Muscle of arm (tissue), 14 donors: Measurements from ENCODE around the gene ZNF319. TPM values are rescaled to one million over a fixed set of nuclear protein-coding genes. Genes with fewer than 3 reads are reported as not detected.

Source experiments
- DNase-seq: peaks from one replicate; pipeline ENCODE4 v3.0.0-alpha.2; 2013
- long read RNA-seq, 11 donors: transcript quantifications; one replicate each; lab custom pipeline, GENCODE V29; 2026
- polyA plus RNA-seq, 12 donors: library from polyadenylated mRNA; unstranded; fragments of 120-200 nt; gene quantifications; one replicate each; pipeline ENCODE4 v1.2.1, GENCODE V29; 2013; ENCODE audit not compliant: insufficient read length in 12 of 12

ZNF319 gene
- 10 to 100 TPM in 1 of 12 donors, 1 to 10 TPM in 10, not detected in 1; 5.0 to 11.7 (median 6.3) TPM for polyA plus RNA-seq
- long read RNA-seq, donor 1, result 0 reads
- long read RNA-seq, donor 2, full-length matches to known transcripts, result 3 of 3 reads
- long read RNA-seq, donor 2, partial matches to known transcripts, result 0 of 3 reads
- long read RNA-seq, donor 2, other reads (novel, unspliced or antisense), result 0 of 3 reads
- long read RNA-seq, donor 3, full-length matches to known transcripts, result 3 of 3 reads
- long read RNA-seq, donor 3, partial matches to known transcripts, result 0 of 3 reads
- long read RNA-seq, donor 3, other reads (novel, unspliced or antisense), result 0 of 3 reads
- long read RNA-seq, donor 4, full-length matches to known transcripts, result 1 of 1 reads
- long read RNA-seq, donor 4, partial matches to known transcripts, result 0 of 1 reads
- long read RNA-seq, donor 4, other reads (novel, unspliced or antisense), result 0 of 1 reads
- long read RNA-seq, donor 5, full-length matches to known transcripts, result 4 of 4 reads
- long read RNA-seq, donor 5, partial matches to known transcripts, result 0 of 4 reads
- long read RNA-seq, donor 5, other reads (novel, unspliced or antisense), result 0 of 4 reads
- long read RNA-seq, donor 6, full-length matches to known transcripts, result 2 of 2 reads
- long read RNA-seq, donor 6, partial matches to known transcripts, result 0 of 2 reads
- long read RNA-seq, donor 6, other reads (novel, unspliced or antisense), result 0 of 2 reads
- long read RNA-seq, donor 7, full-length matches to known transcripts, result 3 of 3 reads
- long read RNA-seq, donor 7, partial matches to known transcripts, result 0 of 3 reads
- long read RNA-seq, donor 7, other reads (novel, unspliced or antisense), result 0 of 3 reads
- long read RNA-seq, donor 8, partial matches to known transcripts, result 0 of 1 reads
- long read RNA-seq, donor 8, other reads (novel, unspliced or antisense), result 0 of 1 reads
- long read RNA-seq, donor 9, full-length matches to known transcripts, result 3 of 3 reads
- long read RNA-seq, donor 9, partial matches to known transcripts, result 0 of 3 reads
- long read RNA-seq, donor 9, other reads (novel, unspliced or antisense), result 0 of 3 reads
- long read RNA-seq, donor 10, full-length matches to known transcripts, result 2 of 2 reads
- long read RNA-seq, donor 10, partial matches to known transcripts, result 0 of 2 reads
- long read RNA-seq, donor 10, other reads (novel, unspliced or antisense), result 0 of 2 reads
- long read RNA-seq, donor 11, full-length matches to known transcripts, result 2 of 2 reads
- long read RNA-seq, donor 11, partial matches to known transcripts, result 0 of 2 reads
- long read RNA-seq, donor 11, other reads (novel, unspliced or antisense), result 0 of 2 reads

- no peak for DNase-seq
These were observed at the start of gene ZNF319 for GRCh38 chr16:57999971-58000705. Gene ZNF319, minus strand, starts transcription at chr16:58000672. Its CDS starts 2,407 bp downstream, at chr16:57998265.

DNA sequence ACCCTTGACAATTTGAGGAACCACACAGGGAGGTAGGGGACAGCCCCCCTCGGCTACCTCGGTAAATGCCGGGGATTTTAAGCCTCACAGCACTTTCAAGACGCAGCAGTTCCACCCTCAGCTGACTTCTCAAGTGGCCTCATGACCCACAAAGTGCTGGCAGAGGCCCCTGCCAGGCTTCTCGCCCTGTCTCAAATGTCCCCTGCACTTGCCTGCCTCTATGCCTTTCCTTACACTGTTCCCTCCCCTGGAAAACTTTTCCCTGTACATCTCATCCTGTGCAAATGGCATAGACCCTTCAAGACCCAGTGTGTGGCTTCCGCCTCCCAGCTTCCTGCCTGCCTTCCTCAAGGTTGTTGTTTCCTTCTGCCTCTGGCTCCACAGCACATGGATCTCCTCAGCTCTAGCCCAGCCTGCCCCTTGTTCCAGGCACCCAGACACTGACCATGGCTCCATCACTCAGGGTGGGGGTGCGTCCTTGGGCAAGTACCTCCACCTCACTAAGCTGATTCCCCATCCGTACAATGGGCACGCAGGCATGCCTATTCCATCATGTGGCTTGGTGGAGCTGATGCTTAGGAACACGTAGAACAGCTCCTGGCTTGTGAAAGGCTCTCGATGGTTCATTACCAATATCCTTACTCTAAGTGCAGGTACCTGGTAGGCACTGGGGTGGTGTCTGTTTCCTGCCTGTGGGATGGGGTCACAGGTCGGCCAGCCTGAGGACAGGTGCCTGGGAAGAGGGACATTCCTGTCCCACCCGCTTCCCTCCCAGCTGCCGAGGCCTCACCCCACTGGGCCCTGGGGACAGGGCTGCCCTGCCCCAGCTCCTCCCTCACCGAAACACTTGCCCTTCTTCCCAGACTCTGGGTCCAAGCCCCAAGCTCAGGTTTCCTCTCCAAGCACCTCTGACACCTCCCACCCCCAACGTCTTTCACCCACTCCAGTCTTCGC is 49.0 kb upstream of the ZNF319 start:
- DNase-seq, result no peak

DNA sequence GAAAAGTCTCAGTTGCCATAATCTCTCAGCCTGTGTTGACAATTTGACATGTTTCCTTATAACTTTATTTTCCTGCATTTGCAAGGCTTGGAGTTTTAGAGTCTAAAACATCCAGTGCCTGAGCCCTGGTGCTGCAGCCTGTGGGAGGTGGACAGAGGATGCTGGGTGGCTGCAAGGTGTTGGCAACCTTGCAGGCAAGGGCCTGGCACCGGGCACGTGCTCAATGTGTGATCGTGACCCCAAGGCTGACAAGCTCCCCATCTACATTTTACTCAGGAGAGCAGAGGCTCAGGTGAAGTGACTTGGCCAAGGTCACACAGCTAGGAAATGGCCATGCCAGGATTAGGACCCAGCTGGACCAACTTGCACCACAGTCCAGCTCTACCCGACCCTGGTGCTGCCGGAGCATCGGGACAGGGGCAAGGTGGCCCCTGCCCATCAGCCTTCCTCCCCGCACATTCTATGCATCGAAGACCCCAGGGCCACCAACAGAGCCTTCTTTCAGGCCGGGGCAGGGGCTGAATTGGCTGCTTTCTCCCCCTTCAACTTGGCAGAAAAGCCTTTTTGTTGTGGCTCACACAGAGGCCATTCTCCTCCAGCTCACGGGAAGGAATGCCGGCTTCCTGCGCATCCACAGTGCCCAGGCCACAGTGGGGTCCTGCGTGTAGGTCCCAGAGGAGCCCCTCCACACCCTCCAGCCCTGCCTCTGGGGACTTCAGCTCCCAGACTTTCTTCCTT is 48.2 kb upstream of the ZNF319 start:
- no peak for DNase-seq

- no peak for DNase-seq
These were observed 47.3 kb upstream of the ZNF319 start for GRCh38 chr16:58047557-58048348.

GRCh38 chr16:58046936-58047335 is 46.5 kb upstream of the ZNF319 start:
- no peak for DNase-seq

- DNase-seq, result no peak
These were observed 45.8 kb upstream of the ZNF319 start for GRCh38 chr16:58046054-58046881.

- no peak for DNase-seq
These were observed 44.6 kb upstream of the ZNF319 start for GRCh38 chr16:58045096-58045495.

DNA sequence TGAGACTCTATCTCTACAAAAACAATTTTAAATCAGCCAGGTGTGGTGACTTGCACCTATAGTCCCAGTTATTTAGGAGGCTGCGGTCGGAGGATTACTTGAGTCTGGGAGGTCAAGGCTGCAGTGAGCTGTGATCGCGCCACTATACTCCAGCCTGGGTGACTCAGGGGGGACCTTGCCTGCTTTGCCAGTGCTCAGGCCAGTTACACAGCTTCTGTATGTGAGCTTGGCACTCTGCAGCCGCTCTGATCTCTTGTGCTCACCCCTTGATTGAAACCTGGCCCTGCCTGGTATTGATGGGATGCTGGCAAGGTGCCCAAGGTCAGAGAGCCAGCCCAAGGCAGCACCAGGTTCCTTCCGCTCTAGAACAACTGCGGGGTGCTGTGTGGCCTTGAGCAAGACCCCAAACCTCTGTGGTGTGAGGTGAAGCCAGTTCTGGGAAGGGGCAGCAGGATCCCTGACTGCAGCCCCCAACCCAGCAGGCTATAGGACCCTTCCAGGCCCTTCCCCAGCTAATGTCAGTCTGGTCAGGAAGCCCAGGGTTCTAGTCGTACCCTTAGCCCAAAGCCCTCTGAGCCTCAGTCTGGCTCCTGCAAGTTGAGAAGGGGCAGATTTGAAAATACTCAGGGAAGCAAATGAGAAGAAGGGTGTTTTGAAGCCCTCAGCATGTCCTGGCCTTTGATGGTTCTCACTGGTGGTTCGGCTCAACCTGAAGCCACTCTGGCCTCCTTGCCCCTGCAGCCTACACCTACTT is 44.0 kb upstream of the ZNF319 start:
- no peak for DNase-seq

DNA sequence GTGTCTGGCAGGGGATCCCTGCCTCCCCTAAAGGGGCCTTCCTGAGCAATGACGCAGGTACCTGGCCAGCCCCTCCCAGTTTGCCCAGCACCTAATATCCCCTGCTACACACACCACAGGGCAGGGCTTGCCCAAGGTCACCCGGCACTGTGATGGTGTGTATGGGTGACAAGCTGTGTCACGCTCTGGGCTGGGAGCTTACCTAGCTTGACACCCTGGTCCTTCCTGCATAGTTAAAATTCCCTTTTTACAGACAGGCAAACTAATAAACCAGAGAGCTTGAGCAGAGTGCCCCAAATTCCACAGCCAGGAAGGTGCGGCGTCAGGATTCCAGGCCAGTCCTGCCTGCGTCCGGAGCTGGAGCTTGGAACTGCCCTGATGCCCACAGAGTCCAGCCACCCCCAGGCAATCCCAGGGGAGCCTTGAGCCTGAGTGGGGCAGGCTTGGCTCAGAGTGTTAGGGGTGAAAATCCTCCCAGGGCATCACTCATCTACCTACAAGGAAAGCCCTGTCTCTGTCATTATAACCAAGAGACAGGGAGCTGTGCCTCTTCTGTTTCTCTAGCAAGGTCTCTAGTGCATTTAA is 43.2 kb upstream of the ZNF319 start:
- no peak for DNase-seq

DNA sequence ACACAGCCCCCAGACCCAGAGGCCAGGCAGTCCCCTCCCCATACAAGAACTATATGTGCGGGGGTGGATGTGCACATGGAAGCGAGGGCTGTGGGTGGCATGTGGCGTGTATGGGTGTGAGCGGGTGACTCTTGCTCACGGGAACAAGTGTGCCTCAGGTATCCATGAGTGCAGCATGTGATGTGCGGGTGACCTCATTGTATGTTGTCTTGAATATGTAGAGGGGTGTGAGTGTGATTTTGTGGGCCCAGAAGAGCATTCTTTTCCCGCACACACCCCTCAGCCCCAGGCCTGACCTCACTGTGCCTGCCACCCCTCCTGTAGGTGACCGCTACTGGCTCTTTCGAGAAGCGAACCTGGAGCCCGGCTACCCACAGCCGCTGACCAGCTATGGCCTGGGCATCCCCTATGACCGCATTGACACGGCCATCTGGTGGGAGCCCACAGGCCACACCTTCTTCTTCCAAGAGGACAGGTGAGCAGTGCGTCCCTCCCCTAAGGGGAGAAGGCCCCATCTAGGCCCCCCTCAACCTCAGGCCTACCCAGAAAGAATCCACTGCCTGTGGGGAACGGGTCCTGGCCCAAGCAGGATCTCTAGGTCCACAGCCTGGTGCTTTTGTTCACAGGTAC is 42.5 kb upstream of the ZNF319 start:
- DNase-seq, result no peak

- DNase-seq, result no peak
These were observed 41.8 kb upstream of the ZNF319 start for GRCh38 chr16:58042001-58042885.

DNA sequence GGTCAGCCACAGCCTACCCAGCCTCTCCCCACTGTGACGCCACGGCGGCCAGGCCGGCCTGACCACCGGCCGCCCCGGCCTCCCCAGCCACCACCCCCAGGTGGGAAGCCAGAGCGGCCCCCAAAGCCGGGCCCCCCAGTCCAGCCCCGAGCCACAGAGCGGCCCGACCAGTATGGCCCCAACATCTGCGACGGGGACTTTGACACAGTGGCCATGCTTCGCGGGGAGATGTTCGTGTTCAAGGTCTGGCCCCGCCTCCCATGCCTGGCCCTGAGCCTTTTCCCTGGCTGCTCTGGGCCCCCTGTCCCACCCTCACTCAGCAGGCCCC is 41.1 kb upstream of the ZNF319 start:
- no peak for DNase-seq

- no peak for DNase-seq
These were observed 40.6 kb upstream of the ZNF319 start for GRCh38 chr16:58040945-58041627.

DNA sequence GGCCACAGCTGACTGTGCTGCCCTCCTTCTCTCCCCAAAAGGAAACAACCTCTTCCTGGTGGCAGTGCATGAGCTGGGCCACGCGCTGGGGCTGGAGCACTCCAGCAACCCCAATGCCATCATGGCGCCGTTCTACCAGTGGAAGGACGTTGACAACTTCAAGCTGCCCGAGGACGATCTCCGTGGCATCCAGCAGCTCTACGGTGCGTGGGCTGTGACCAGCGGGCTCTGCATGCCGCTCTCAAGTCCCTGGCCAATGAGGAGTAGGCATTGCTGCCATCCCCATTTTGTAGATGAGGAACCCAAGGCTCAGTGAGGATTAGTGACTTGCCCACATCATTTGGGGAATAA is 40.0 kb upstream of the ZNF319 start:
- DNase-seq, result no peak
